HCT116 (cell line): ENCODE measurements around the gene CRYBG3. TPM values are rescaled to one million over a fixed set of nuclear protein-coding genes. Genes with fewer than 3 reads are reported as not detected.

Experiments used
- ATAC-seq: fragments of 200-7000 bp; cut with Tn5 transposase; 2 replicates; pipeline ENCODE4 v1.9.1; 2020; ENCODE audit warnings: mild to moderate bottlenecking, moderate library complexity
- BruUV-seq: library from RNA; stranded (reverse); fragments of 400-500 nt; replicated peaks from 2 replicates; lab custom pipeline; 2021; lab: Mats Ljungman, UMichigan
- CTCF ChIA-PET: fragments of 300-600 bp; sonication (Branson Sonifier 250); formaldehyde crosslinking; loops from one replicate; lab custom pipeline; 2021; ENCODE audit warnings: antibody characterized with exemption; lab: Charles Lee
- POLR2A ChIA-PET: fragments of 300-600, 350-600 bp; sonication (Branson Sonifier 250); formaldehyde crosslinking; loops from one replicate; lab custom pipeline; 2021; ENCODE audit warnings: antibody characterized with exemption; lab: Charles Lee
- RAD21 ChIA-PET, 2 experiments: fragments of 300-600 bp; sonication (Branson Sonifier 250); formaldehyde crosslinking; loops; one replicate each; lab custom pipeline; 2023; ENCODE audit warnings: low total read pairs in 2 of 2; ENCODE audit not compliant: uncharacterized antibody in 2 of 2, unreplicated experiment in 2 of 2, low non-redundant PET in 1 of 2; lab: Charles Lee
- DNase-seq: peaks from one replicate; pipeline ENCODE4 v3.0.0-alpha.2; 2010; ENCODE audit warnings: low read depth, low spot score
- H2AFZ ChIP-seq: fragments of 200-600 bp; shearing (Covaris generic), sonication (generic); 2 replicates; pipeline ENCODE4 v1.6.1; 2017; ENCODE audit warnings: low read depth, mixed run types, mixed read lengths, antibody characterized with exemption, low read length; ENCODE audit not compliant: poor library complexity, severe bottlenecking
- H3K27ac ChIP-seq: 2 replicates; pipeline ENCODE4 v1.5.1; 2012; ENCODE audit warnings: low read depth, low read length
- H3K27me3 ChIP-seq: fragments of 200-600 bp; sonication (generic); 2 replicates; pipeline ENCODE4 v1.6.1; 2016; ENCODE audit warnings: mixed run types, low read length, mixed read lengths; ENCODE audit not compliant: insufficient read depth
- H3K36me3 ChIP-seq, 2 experiments: fragments of 200-500 bp in 1 of 2; fragments of 200-600 bp in 1 of 2; sonication (Bioruptor generic) in 1 of 2; sonication (generic) in 1 of 2; 2 replicates each; pipeline versions ENCODE4 v1.5.1 to v1.6.1; 2014 to 2016; ENCODE audit warnings: low read length in 2 of 2, inconsistent platforms in 1 of 2, mixed read lengths in 1 of 2, mixed run types in 1 of 2; ENCODE audit not compliant: insufficient read depth in 2 of 2, control insufficient read depth in 1 of 2
- H3K4me1 ChIP-seq, 2 experiments: fragments of 200-600 bp in 1 of 2; sonication (generic) in 1 of 2; 2 replicates each; pipeline versions ENCODE4 v1.5.1 to v1.6.1; 2012 to 2017; ENCODE audit warnings: low read length in 2 of 2, inconsistent platforms in 1 of 2, mild to moderate bottlenecking in 1 of 2, mixed read lengths in 1 of 2, mixed run types in 1 of 2, moderate library complexity in 1 of 2; ENCODE audit not compliant: insufficient read depth in 2 of 2, control insufficient read depth in 1 of 2
- H3K4me2 ChIP-seq: fragments of 200-600 bp; sonication (generic); 2 replicates; pipeline ENCODE4 v1.6.1; 2017; ENCODE audit warnings: mixed run types, low read length, mixed read lengths
- H3K4me3 ChIP-seq, 2 experiments: fragments of 200-600 bp in 1 of 2; sonication (generic) in 1 of 2; replicated peaks in 1 of 2; 2 replicates each; pipeline ENCODE4 v1.5.1; 2011 to 2016; ENCODE audit warnings: low read length in 2 of 2, control low read depth in 1 of 2, low read depth in 1 of 2, mild to moderate bottlenecking in 1 of 2, mixed read lengths in 1 of 2, mixed run types in 1 of 2
- H3K79me2 ChIP-seq: fragments of 200-600 bp; sonication (generic); 2 replicates; pipeline ENCODE4 v1.6.1; 2017; ENCODE audit warnings: mild to moderate bottlenecking, mixed run types, low read length, moderate library complexity, mixed read lengths; ENCODE audit not compliant: insufficient read depth
- H3K9ac ChIP-seq: fragments of 200-600 bp; sonication (generic); 2 replicates; pipeline ENCODE4 v1.6.1; 2016; ENCODE audit warnings: low read length, mixed read lengths
- H3K9me2 ChIP-seq: fragments of 200-600 bp; sonication (generic), shearing (Covaris generic); 2 replicates; pipeline ENCODE4 v1.6.1; 2017; ENCODE audit warnings: mixed run types, mild to moderate bottlenecking, moderate library complexity; ENCODE audit not compliant: insufficient read depth
- H3K9me3 ChIP-seq, 2 experiments: fragments of 200-500 bp in 1 of 2; fragments of 200-600 bp in 1 of 2; sonication (Bioruptor generic) in 1 of 2; sonication (generic) in 1 of 2; 2 replicates each; pipeline ENCODE4 v1.6.1; 2014 to 2017; ENCODE audit warnings: low read length in 2 of 2, mixed read lengths in 2 of 2, inconsistent platforms in 1 of 2, low read depth in 1 of 2, mild to moderate bottlenecking in 1 of 2, mixed run types in 1 of 2, moderate library complexity in 1 of 2; ENCODE audit not compliant: control insufficient read depth in 1 of 2, insufficient read depth in 1 of 2
- H4K20me1 ChIP-seq: fragments of 200-600 bp; sonication (generic), shearing (Covaris generic); 2 replicates; pipeline ENCODE4 v1.6.1; 2017; ENCODE audit warnings: mixed run types, mild to moderate bottlenecking, moderate library complexity; ENCODE audit not compliant: insufficient read depth
- ATF3 ChIP-seq: IDR thresholded peaks from 2 replicates; pipeline ENCODE4 v1.6.1; 2012
- EGR1 ChIP-seq: IDR thresholded peaks from 2 replicates; pipeline ENCODE4 v1.6.1; 2012; ENCODE audit warnings: low read depth
- EZH2 ChIP-seq: fragments of 200-600 bp; sonication (generic); IDR thresholded peaks from 2 replicates; pipeline ENCODE4 v1.6.1; 2017; ENCODE audit warnings: antibody characterized with exemption, mixed run types
- FOSL1 ChIP-seq: IDR thresholded peaks from 2 replicates; pipeline ENCODE4 v1.6.1; 2012; ENCODE audit warnings: low read depth
- JUND ChIP-seq: IDR thresholded peaks from 2 replicates; pipeline ENCODE4 v1.6.1; 2012
- MAX ChIP-seq: IDR thresholded peaks from 2 replicates; pipeline ENCODE4 v1.6.1; 2012
- POLR2AphosphoS5 ChIP-seq: IDR thresholded peaks from 2 replicates; pipeline ENCODE4 v1.6.1; 2011; ENCODE audit warnings: mild to moderate bottlenecking, low read depth, low read length, moderate library complexity
- RAD21 ChIP-seq: IDR thresholded peaks from 2 replicates; pipeline ENCODE4 v1.6.1; 2012; ENCODE audit warnings: low read depth, mild to moderate bottlenecking
- SP1 ChIP-seq: IDR thresholded peaks from 2 replicates; pipeline ENCODE4 v1.6.1; 2012; ENCODE audit warnings: low read depth
- YY1 ChIP-seq: IDR thresholded peaks from 2 replicates; pipeline ENCODE4 v1.6.1; 2011; ENCODE audit warnings: low read length, low read depth, moderate library complexity, mild to moderate bottlenecking; ENCODE audit not compliant: insufficient replicate concordance; ENCODE audit errors: extremely low read depth
- ZBTB33 ChIP-seq: IDR thresholded peaks from 2 replicates; pipeline ENCODE4 v1.6.1; 2011; ENCODE audit warnings: mild to moderate bottlenecking, low read length, moderate library complexity; ENCODE audit not compliant: insufficient replicate concordance; ENCODE audit errors: extremely low read depth
- ZFX ChIP-seq: fragments of 450-650 bp; IDR thresholded peaks from 2 replicates; pipeline ENCODE4 v1.6.1; 2017
- intact Hi-C: fragments of 100-400 bp; cut with micrococcal nuclease; formaldehyde crosslinking; loops from 2 replicates; pipeline ENCODE4 v1.10.0; 2022
- total RNA-seq: library from RNA; stranded (reverse); gene quantifications from one replicate; pipeline ENCODE4 v1.2.1, GENCODE V29; 2021; ENCODE audit not compliant: unreplicated experiment
- TF ChIP-seq, protein P1 (sequence below): IDR thresholded peaks from 2 replicates; pipeline ENCODE4 v1.6.1; 2012; ENCODE audit warnings: low read depth

CRYBG3 gene
- total RNA-seq, 1 experiment from 2014 or later: 7.5 TPM

DNA sequence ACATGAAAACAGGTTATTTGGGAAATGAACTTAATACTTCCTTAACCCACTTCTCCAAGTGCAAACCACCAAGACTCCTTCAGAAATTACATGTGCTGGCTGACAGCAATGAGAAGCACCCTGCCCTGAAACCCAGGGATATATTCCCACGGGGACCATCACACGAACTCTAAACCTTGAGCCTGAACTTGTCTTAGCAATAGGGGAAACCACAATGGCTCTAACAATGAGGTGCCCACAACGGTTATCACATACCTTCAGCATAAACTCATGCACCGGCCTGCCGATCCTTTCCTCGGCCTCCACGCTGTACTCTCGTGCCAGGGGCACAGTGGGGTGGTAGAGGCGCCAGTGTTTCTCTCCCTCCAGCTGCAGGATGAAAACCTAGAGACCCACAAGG lies 137.0 kb downstream of the CRYBG3 start:
- H3K9me2 ChIP-seq: no peaks in the 10 kb centered on the region
- BruUV-seq: no TSS peak
- no peak overlapping the region for H3K4me2 ChIP-seq
- CTCF ChIA-PET: no interaction called here
- no peak for DNase-seq
- no peaks in the 10 kb centered on the region for H3K9me3 ChIP-seq
- H3K27me3 ChIP-seq: no peaks in the 10 kb centered on the region
- H3K36me3 ChIP-seq: peaks cover 14 to 56% of the 10 kb centered on the region in 2 experiments; a peak in 3 of 4 replicates
- no peaks in the 10 kb centered on the region for H4K20me1 ChIP-seq
- H3K4me3 ChIP-seq: no peak overlapping the region
- peaks cover 65% of the 10 kb centered on the region for H3K79me2 ChIP-seq
- POLR2A ChIA-PET: no interaction called here
- intact Hi-C loops: no loop called here
- H3K9ac ChIP-seq: no peak overlapping the region
- RAD21 ChIA-PET: no interaction called here
- no peak for TF ChIP-seq FOSL1
- TF ChIP-seq ZFX: no peak
- TF ChIP-seq, protein P1, sequence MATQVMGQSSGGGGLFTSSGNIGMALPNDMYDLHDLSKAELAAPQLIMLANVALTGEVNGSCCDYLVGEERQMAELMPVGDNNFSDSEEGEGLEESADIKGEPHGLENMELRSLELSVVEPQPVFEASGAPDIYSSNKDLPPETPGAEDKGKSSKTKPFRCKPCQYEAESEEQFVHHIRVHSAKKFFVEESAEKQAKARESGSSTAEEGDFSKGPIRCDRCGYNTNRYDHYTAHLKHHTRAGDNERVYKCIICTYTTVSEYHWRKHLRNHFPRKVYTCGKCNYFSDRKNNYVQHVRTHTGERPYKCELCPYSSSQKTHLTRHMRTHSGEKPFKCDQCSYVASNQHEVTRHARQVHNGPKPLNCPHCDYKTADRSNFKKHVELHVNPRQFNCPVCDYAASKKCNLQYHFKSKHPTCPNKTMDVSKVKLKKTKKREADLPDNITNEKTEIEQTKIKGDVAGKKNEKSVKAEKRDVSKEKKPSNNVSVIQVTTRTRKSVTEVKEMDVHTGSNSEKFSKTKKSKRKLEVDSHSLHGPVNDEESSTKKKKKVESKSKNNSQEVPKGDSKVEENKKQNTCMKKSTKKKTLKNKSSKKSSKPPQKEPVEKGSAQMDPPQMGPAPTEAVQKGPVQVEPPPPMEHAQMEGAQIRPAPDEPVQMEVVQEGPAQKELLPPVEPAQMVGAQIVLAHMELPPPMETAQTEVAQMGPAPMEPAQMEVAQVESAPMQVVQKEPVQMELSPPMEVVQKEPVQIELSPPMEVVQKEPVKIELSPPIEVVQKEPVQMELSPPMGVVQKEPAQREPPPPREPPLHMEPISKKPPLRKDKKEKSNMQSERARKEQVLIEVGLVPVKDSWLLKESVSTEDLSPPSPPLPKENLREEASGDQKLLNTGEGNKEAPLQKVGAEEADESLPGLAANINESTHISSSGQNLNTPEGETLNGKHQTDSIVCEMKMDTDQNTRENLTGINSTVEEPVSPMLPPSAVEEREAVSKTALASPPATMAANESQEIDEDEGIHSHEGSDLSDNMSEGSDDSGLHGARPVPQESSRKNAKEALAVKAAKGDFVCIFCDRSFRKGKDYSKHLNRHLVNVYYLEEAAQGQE: no peak
- TF ChIP-seq ATF3: no peak
- no peak overlapping the region for H3K27ac ChIP-seq
- H3K4me1 ChIP-seq: no peaks in the 10 kb centered on the region
- H2AFZ ChIP-seq: no peak overlapping the region
- no peak for ATAC-seq

DNA sequence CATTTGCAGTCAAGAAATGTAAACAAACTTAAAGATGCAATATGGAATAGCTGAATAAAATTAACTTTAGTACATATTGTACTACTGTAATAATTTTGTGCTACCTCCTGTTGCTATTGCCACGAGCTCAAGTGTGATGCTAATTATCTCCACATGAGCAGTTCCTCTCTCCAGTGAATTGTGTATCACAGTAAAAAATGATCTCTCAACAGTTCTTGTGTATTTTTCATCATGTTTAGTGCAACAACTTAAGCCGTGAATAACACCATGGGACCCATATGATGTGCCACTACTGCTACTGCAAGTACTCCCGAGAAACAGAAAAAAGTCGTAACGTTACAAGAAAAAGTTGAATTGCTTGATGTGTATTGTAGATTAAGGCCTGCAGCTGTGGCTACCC lies 138.1 kb downstream of the CRYBG3 start:
- H3K9ac ChIP-seq: no peak overlapping the region
- H3K4me1 ChIP-seq: no peaks in the 10 kb centered on the region
- CTCF ChIA-PET: no interaction called here
- H3K36me3 ChIP-seq: peaks cover 5 to 48% of the 10 kb centered on the region in 2 experiments; a peak in 2 of 4 replicates
- H3K27me3 ChIP-seq: no peaks in the 10 kb centered on the region
- H3K4me2 ChIP-seq: no peak overlapping the region
- peaks cover 75% of the 10 kb centered on the region for H3K79me2 ChIP-seq
- RAD21 ChIA-PET: no interaction called here
- no TSS peak for BruUV-seq
- POLR2A ChIA-PET: no interaction called here
- no peak for ATAC-seq
- H3K9me3 ChIP-seq: no peaks in the 10 kb centered on the region
- intact Hi-C loops: no loop called here
- no peak overlapping the region for H2AFZ ChIP-seq
- H3K27ac ChIP-seq: no peak overlapping the region
- H3K4me3 ChIP-seq: no peak overlapping the region
- DNase-seq: no peak
- H4K20me1 ChIP-seq: no peaks in the 10 kb centered on the region
- no peaks in the 10 kb centered on the region for H3K9me2 ChIP-seq
- TF ChIP-seq EZH2 (no peak), POLR2AphosphoS5 (no peak), RAD21 (no peak), ZBTB33 (no peak), MAX (no peak), SP1 (no peak), JUND (no peak), YY1 (no peak), FOSL1 (no peak), EGR1 (no peak)
